Measurements from ENCODE around the gene GANAB.
"Not testable (repeated sequence)": the region's sequence is repeated elsewhere in the genome, so short reads cannot be mapped to it uniquely, and the experiment has no call there.

Gene GANAB

GRCh38 chr11:62645946-62646824 is at the start of gene GANAB:
Gene GANAB, minus strand, starts transcription at chr11:62646613. Its CDS starts 14 bp downstream, at chr11:62646599.
- DNase-seq (ENCODE audit: low spot score) = peak; percentile 100

- DNase-seq (ENCODE audit: low spot score) = peak; percentile 81
Observed at GRCh38 chr11:62694455-62695167, 48.2 kb upstream of the GANAB start.

GRCh38 chr11:62693624-62694023 is 47.2 kb upstream of the GANAB start:
- DNase-seq (ENCODE audit: low spot score) = not testable (repeated sequence)

- no peak for DNase-seq (ENCODE audit: low spot score)
Observed at GRCh38 chr11:62689421-62690183, 43.2 kb upstream of the GANAB start, which contains the start of gene LRRN4CL. Gene LRRN4CL, minus strand, starts transcription at chr11:62689530. Its CDS starts 1,022 bp downstream, at chr11:62688508.

GRCh38 chr11:62688491-62688890 is 42.1 kb upstream of the GANAB start:
- no peak for DNase-seq (ENCODE audit: low spot score)

GRCh38 chr11:62687508-62688396 is 41.3 kb upstream of the GANAB start:
- no peak for DNase-seq (ENCODE audit: low spot score)

- DNase-seq (ENCODE audit: low spot score) = no peak
Observed at GRCh38 chr11:62682518-62682917, 36.1 kb upstream of the GANAB start.

GRCh38 chr11:62680825-62681240 is 34.4 kb upstream of the GANAB start:
- no peak for DNase-seq (ENCODE audit: low spot score)

- peak; percentile 90 for DNase-seq (ENCODE audit: low spot score)
Observed at GRCh38 chr11:62678770-62679696, 32.6 kb upstream of the GANAB start, which contains the start of gene UBXN1. Gene UBXN1, minus strand, starts transcription at chr11:62679073. Its CDS starts 150 bp downstream, at chr11:62678923.

- DNase-seq (ENCODE audit: low spot score) = no peak
Observed at GRCh38 chr11:62678433-62678769, 32.0 kb upstream of the GANAB start.

- no peak for DNase-seq (ENCODE audit: low spot score)
Observed at GRCh38 chr11:62677714-62678113, 31.3 kb upstream of the GANAB start.

GRCh38 chr11:62677156-62677555 is 30.7 kb upstream of the GANAB start:
- DNase-seq (ENCODE audit: low spot score) = no peak

- DNase-seq (ENCODE audit: low spot score) = no peak
Observed at GRCh38 chr11:62676698-62677097, 30.3 kb upstream of the GANAB start.

GRCh38 chr11:62675415-62675814 is 29.0 kb upstream of the GANAB start:
- not testable (repeated sequence) for DNase-seq (ENCODE audit: low spot score)

GRCh38 chr11:62673196-62673525 is 26.7 kb upstream of the GANAB start:
- DNase-seq (ENCODE audit: low spot score) = no peak

- DNase-seq (ENCODE audit: low spot score) = peak; percentile 80
Observed at GRCh38 chr11:62671608-62672389, 25.4 kb upstream of the GANAB start, which contains the start of the genes LBHD1 and UQCC3. Gene LBHD1, minus strand, starts transcription at chr11:62672267. Its CDS starts 2,236 bp downstream, at chr11:62670031. Gene UQCC3, plus strand, starts transcription at chr11:62671673. Its CDS starts 73 bp downstream, at chr11:62671746.

- no peak for DNase-seq (ENCODE audit: low spot score)
Observed at GRCh38 chr11:62671236-62671607, 24.8 kb upstream of the GANAB start.

GRCh38 chr11:62669420-62670161 is 23.2 kb upstream of the GANAB start:
- DNase-seq (ENCODE audit: low spot score) = no peak
